SH-SY5Y (cell line): ENCODE results near the gene GDAP1L1.

Experiments
- GATA2 ChIP-seq: IDR thresholded peaks from 2 replicates; pipeline ENCODE4 v1.6.1; 2011; ENCODE audit warnings: mild to moderate bottlenecking, low read depth, low read length
- GATA3 ChIP-seq: IDR thresholded peaks from 2 replicates; pipeline ENCODE4 v1.6.1; 2011; ENCODE audit warnings: low read depth, mild to moderate bottlenecking, low read length, moderate library complexity

The GDAP1L1 gene

GRCh38 chr20:44301285-44301684 is 54.2 kb downstream of the GDAP1L1 start:
- TF ChIP-seq GATA3 = no peak
- TF ChIP-seq GATA2 = no peak

- no peak for TF ChIP-seq GATA3
- TF ChIP-seq GATA2 = no peak
Measured at GRCh38 chr20:44302026-44302669, 55.0 kb downstream of the GDAP1L1 start.

- TF ChIP-seq GATA3 = no peak
- TF ChIP-seq GATA2 = no peak
Measured at GRCh38 chr20:44302736-44303135, 55.6 kb downstream of the GDAP1L1 start.

- TF ChIP-seq GATA2 = no peak
- TF ChIP-seq GATA3 = no peak
Measured at GRCh38 chr20:44304383-44304782, 57.3 kb downstream of the GDAP1L1 start.

- TF ChIP-seq GATA2 (no peak), GATA3 (no peak)
Measured at GRCh38 chr20:44306927-44307326, 59.8 kb downstream of the GDAP1L1 start.

- TF ChIP-seq GATA2 (no peak), GATA3 (no peak)
Measured at GRCh38 chr20:44309763-44310663, 62.9 kb downstream of the GDAP1L1 start.

- no peak; the same call in 1 of the 2 replicates for TF ChIP-seq GATA2
- TF ChIP-seq GATA3 = no peak
Measured at GRCh38 chr20:44310664-44311639, 63.8 kb downstream of the GDAP1L1 start, which contains the start of gene FITM2. TSS of gene FITM2 (minus strand) at chr20:44311202. CDS start at chr20:44311148, 54 bp downstream.

GRCh38 chr20:44314870-44315269 is 67.8 kb downstream of the GDAP1L1 start:
- TF ChIP-seq GATA3 (no peak), GATA2 (no peak)

GRCh38 chr20:44319839-44320422 is 72.8 kb downstream of the GDAP1L1 start:
- TF ChIP-seq GATA3 (no peak), GATA2 (no peak)

GRCh38 chr20:44324343-44324742 is 77.2 kb downstream of the GDAP1L1 start:
- TF ChIP-seq GATA3 = no peak
- no peak for TF ChIP-seq GATA2

- TF ChIP-seq GATA2 = no peak
- no peak for TF ChIP-seq GATA3
Measured at GRCh38 chr20:44326391-44327159, 79.5 kb downstream of the GDAP1L1 start.

GRCh38 chr20:44328428-44328827 is 81.3 kb downstream of the GDAP1L1 start:
- TF ChIP-seq GATA3 (no peak), GATA2 (no peak)
